GM21825 (cell line): Measurements from ENCODE around the gene CNGB1.
"Not testable (repeated sequence)": the region's sequence is repeated elsewhere in the genome, so short reads cannot be mapped to it uniquely, and the experiment has no call there.

Experiments used
- ATAC-seq: cut with Tn5 transposase; IDR thresholded peaks from one replicate; pipeline ENCODE4 v1.9.1; 2021; ENCODE audit warnings: mild to moderate bottlenecking, moderate library complexity; ENCODE audit not compliant: unreplicated experiment

The CNGB1 gene

DNA sequence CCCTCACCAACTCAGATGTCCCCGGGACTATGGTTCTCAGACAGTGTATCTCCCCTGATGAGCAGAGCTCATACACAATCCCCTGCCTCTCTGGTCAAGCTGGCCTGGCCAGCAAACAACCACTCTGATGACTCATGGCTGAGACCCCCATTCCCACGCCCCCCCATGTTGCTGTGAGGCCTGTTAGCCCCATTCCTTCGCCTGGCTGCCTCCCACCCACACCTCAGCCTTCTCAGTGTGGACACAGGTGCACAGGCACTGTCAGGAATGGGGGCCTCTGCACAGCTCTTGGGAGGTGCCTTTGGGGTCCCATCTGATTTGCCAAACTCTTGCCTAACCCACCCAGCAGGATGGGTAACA, 80.2 kb downstream of the CNGB1 start:
- ATAC-seq: no peak

DNA sequence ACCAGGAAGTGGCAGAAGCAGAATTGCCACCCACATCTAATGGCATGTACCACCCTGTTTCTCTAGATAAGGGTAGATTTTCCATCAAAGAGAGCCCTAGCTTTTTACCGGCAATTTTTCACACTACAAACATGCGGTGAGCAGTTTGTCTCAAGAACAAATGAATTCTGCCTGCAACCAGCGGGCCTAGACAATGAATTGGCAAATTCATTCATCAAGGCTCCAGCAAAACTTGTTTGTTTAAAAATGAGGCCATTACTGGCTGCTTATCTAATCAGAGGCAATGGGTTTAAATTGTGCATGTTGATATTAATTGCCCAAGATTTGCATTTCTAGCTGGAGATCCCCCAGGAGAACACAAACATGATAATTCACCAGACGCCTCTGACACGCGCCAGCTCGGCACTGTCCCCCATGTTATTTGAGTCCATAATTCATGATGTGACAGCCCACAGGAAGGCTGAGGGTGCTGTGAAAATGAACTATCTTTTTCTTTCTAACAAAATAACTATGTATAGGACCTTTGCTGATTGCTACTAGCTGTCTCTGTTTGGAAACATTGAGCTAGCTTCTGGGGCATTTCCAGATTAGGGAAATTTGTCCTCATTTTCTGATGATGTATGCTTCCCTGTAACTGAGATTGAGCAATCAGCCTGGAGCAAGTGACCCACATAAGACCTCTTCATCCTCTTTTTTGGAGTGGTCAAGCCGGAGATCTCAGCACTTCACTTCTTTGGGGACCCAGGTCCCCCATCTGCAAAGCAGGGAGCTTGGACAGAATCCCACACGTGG, 80.8 kb downstream of the CNGB1 start:
- no peak for ATAC-seq

DNA sequence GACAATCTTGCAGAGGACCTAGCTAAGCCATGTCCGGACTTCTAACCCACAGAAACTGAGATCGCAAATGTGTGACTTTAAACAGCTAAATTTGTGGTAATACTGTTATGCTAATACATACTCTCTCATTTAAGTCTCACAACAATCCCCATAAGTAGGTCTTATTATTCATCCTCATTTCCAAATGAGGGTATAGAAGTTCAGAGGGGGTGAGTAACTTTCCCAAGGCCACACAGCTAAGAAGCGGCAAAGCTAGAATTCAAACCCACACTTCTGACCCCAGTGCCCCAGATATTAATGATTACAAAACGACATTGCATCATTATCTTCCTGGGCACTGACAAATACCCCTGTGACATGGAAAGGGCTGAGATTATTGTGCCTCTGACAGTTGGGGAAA, 81.4 kb downstream of the CNGB1 start:
- no peak for ATAC-seq

- no peak for ATAC-seq
Observed at GRCh38 chr16:57889111-57889510, 81.8 kb downstream of the CNGB1 start.

- no peak for ATAC-seq
Observed at GRCh38 chr16:57888128-57888527, 82.8 kb downstream of the CNGB1 start.

GRCh38 chr16:57887711-57888110, 83.2 kb downstream of the CNGB1 start:
- no peak for ATAC-seq

DNA sequence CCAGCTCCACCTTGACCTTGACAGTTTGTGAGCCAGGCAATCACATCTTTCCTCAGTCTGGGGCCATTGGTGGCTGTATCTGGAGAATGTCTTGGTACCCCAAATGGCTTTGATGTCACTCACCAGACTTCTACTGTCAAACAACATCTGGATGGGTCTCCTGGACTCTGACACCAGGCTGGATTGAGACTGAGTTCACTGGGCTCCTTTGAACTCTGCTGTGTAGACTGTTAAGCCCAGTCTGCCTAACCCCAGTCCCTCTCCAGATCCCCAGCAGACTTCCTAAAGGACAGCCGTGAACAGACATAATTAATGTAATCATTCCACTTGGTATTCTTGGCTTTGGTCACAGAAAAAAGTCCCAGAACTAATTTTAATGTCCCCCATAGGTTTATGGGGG, 84.5 kb downstream of the CNGB1 start:
- ATAC-seq: no peak

GRCh38 chr16:57884655-57885133, 86.2 kb downstream of the CNGB1 start:
- no peak for ATAC-seq

DNA sequence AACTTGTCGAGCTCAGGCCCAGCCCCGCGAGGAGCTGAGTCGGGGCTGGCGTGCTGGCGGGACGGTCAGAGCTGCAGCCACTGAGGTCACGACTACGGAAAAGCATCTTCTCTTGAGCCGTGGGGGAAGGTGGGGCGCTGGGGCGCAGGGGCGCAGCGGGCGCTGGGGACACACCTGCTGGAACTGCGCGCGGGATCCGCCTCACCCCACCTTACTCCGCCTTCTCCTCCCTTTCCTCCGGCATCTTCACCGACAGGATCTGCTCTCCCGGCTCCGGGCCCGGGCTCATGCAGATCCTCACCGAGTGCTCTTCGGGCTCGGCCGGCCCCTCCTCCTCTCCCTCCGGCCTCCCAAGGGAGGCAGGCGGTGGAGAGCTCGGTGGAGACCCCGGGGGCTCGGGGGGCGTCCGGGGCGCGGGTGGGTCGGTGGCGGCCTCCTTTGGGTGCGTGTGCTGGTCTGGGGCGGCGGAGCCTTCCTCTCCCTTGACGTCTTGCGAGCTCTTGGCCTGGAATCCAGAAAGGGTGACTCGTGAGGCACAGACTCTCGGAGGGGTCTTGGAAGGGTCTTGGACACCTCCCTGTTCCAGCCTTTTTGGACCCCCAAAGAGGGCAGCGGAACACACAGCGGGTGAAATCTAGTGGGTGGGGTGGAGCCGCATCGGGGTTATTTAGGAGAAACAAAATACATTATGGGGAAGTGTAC, 86.8 kb downstream of the CNGB1 start:
- ATAC-seq: no peak

DNA sequence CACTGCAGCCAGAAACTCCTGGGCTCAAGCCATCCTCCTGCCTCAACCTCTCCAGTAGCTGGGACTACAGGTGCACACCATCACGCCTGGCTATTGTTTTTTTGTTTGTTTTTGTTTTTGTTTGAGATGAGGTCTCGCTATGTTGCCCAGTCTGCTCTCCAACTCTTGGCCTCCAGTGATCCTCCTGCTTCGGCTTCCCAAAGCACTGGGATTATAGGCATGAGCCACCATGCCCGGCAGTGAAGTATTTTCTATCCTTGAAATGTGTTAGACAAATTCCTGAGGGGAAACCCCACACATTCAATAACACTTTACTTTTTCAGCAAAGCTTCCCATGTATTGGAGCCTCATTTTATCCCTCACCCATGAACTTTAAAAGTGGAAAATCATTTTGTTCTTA, 87.4 kb downstream of the CNGB1 start:
- ATAC-seq: no peak

- ATAC-seq: no peak
Observed at GRCh38 chr16:57882792-57883191, 88.1 kb downstream of the CNGB1 start.

GRCh38 chr16:57882206-57882605, 88.7 kb downstream of the CNGB1 start:
- ATAC-seq: no peak

DNA sequence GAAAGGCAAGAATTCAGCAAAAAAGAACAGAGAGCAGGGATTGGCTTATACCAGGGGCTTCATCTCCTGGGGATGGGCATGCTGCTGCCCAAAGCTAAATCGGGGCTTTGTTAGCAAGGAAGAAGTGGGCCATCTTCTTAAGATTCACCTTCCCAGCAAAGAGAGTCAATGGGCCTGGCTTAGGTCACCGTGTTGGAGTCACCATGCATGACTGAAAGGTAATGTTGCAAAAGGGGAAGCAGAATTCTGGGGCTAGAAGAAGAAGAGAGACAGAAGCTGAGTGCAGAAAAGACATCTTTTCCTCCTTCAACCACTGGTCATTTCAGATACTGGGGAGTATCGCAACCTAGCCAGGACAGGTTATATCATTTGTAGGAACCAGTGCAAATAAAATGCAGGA, 92.3 kb downstream of the CNGB1 start:
- no peak for ATAC-seq

- no peak for ATAC-seq
Observed at GRCh38 chr16:57876210-57876609, 94.7 kb downstream of the CNGB1 start.

DNA sequence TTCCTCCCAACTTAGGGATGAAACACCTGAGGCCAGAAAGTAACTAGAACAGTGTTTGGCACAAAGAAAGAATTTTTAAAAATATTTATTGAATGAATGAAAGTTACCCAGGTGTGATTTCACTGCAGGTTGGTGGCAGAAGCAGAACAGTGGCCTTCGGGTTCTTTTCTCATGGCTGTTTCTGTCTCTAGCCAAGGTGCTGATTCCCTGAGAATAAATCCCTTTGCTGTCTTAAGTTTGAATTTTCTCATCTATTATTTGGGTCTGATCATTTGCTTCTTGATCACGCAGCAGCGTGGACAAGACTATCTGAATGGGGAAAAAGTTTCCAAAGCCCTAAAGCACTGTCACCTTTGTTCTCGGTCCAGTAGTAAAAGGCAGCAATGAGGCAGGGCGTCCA, 95.6 kb downstream of the CNGB1 start:
- ATAC-seq: no peak

GRCh38 chr16:57873218-57873617, 97.7 kb downstream of the CNGB1 start:
- ATAC-seq: no peak

- ATAC-seq: not testable (repeated sequence)
Observed at GRCh38 chr16:57872764-57873163, 98.2 kb downstream of the CNGB1 start.

- ATAC-seq: no peak
Observed at GRCh38 chr16:57871456-57871855, 99.5 kb downstream of the CNGB1 start.

GRCh38 chr16:57870753-57871454, 100.0 kb downstream of the CNGB1 start:
- no peak for ATAC-seq

GRCh38 chr16:57868913-57869520, 101.9 kb downstream of the CNGB1 start:
- ATAC-seq: no peak

DNA sequence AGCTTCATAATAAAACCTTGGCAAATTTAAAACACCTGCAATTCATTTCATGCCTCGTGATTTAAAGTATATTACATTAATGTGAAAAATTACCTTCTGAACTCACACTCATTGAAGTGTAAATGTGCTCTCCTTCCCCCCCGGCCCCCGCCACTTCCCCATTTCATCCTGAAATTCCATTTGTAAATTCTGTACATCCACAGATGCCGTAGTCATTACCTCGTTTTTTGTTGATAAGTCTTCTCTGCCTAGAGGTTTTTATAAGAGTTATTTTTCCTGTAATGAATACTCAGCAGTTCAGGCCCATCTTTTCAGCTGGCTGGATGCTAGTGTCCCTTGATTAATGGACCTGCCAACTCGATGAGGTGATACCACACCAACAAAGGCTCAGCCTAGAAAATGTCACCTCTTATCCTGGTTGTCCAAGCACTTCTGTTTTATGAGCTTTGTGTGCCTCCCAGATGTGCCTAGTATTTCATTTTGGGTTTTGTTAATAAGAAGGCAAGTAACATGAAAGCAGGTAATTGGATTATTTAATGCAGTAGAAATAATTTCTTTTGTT, 103.8 kb downstream of the CNGB1 start:
- ATAC-seq: no peak
